ENCODE data around the gene MEP1A. TPM values are rescaled to one million over a fixed set of nuclear protein-coding genes. Genes with fewer than 3 reads are reported as not detected.

MEP1A gene
- total and polyA plus RNA-seq, 4 donors: 0.06 to 0.11 (median 0.08) TPM

- no peak for ATAC-seq (ENCODE audit: insufficient read depth, low FRiP score)
- H3K9me3 ChIP-seq (ENCODE audit: control insufficient read depth in 4 of 4, insufficient read depth in 3 of 4, low read length in 3 of 4): no peaks in the 10 kb centered on the region
- H3K4me3 ChIP-seq: no peak overlapping the region
Observed at GRCh38 chr6:46790355-46790874, 2.8 kb upstream of the MEP1A start.

DNA sequence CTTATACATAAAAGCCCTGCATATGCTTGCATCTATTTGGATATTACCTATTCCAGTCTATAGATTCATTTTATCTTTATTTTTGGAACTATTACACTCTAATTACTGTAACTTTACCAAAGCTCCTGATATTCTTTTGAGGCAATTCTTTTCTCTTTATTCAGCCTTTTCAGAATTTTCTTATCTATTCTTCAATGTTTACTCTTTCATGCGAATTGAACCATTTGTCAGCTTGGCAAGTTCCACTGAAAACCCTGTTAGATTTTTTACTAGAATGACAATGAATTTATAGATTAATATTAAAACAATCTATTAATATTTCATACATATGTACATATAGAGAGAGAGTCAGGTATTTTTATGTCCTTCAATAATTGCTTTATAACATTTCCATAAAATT lies 554 bp upstream of the MEP1A start:
- TF ChIP-seq, protein P1, sequence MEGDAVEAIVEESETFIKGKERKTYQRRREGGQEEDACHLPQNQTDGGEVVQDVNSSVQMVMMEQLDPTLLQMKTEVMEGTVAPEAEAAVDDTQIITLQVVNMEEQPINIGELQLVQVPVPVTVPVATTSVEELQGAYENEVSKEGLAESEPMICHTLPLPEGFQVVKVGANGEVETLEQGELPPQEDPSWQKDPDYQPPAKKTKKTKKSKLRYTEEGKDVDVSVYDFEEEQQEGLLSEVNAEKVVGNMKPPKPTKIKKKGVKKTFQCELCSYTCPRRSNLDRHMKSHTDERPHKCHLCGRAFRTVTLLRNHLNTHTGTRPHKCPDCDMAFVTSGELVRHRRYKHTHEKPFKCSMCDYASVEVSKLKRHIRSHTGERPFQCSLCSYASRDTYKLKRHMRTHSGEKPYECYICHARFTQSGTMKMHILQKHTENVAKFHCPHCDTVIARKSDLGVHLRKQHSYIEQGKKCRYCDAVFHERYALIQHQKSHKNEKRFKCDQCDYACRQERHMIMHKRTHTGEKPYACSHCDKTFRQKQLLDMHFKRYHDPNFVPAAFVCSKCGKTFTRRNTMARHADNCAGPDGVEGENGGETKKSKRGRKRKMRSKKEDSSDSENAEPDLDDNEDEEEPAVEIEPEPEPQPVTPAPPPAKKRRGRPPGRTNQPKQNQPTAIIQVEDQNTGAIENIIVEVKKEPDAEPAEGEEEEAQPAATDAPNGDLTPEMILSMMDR (IDR thresholded peaks at IDR 0.05; ENCODE audit: control extremely low read depth, extremely low read depth): no peak

More at GRCh38 chr6:46790355-46790874, 2.8 kb upstream of the MEP1A start:
- TF ChIP-seq, protein P1 (IDR thresholded peaks at IDR 0.05; ENCODE audit: control extremely low read depth, extremely low read depth): no peak
- H3K9ac ChIP-seq (ENCODE audit: insufficient read depth in 1 of 2, low read length in 2 of 2): no peak overlapping the region
- no peaks in the 10 kb centered on the region for H3K27me3 ChIP-seq (ENCODE audit: control insufficient read depth in 3 of 3, insufficient read depth in 3 of 3, low read length in 2 of 3)
- H3K36me3 ChIP-seq (ENCODE audit: control insufficient read depth in 4 of 4, insufficient read depth in 4 of 4, low read length in 4 of 4): no peaks in the 10 kb centered on the region
- no peaks in the 10 kb centered on the region for H3K4me1 ChIP-seq (ENCODE audit: control insufficient read depth in 5 of 5, insufficient read depth in 5 of 5, low read length in 5 of 5)
- DNase-seq: no peak
- H3K27ac ChIP-seq (ENCODE audit: low read depth in 1 of 2, low read length in 1 of 2): no peak overlapping the region

DNA sequence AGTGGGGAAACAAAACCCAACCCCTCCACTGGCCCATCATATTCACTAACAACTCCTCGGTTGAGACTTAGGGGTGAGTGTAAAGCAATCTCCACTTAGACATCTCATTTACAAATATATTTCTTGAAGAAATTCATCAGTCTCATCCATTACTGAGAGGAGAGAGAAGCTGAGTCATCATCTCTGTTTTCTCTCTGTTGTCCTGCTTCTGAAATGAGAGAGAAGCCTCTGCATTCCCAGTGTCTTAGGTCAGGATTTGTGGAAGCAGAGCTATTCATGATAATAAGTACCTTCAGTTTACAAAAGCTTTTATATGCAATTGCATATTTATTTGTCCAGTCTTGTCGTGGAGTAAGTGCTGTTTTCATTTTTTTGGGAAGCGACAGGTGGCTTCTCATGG lies 879 bp downstream of the MEP1A start:
- WGBS, 2 donors: 79 to 87% methylated on average over 3 of the region's 3 CpGs
- Histone ChIP-seq H3K9ac (ENCODE audit: insufficient read depth in 1 of 2, low read length in 2 of 2) (no peak overlapping the region), H3K27ac (ENCODE audit: low read depth in 1 of 2, low read length in 1 of 2) (no peak overlapping the region), H3K9me3 (ENCODE audit: control insufficient read depth in 4 of 4, insufficient read depth in 3 of 4, low read length in 3 of 4) (no peaks in the 10 kb centered on the region), H3K4me3 (no peak overlapping the region), H3K27me3 (ENCODE audit: control insufficient read depth in 3 of 3, insufficient read depth in 3 of 3, low read length in 2 of 3) (peaks cover 0 to 5% (median 0%) of the 10 kb centered on the region in 3 donors), H3K4me1 (ENCODE audit: control insufficient read depth in 5 of 5, insufficient read depth in 5 of 5, low read length in 5 of 5) (no peaks in the 10 kb centered on the region), H3K36me3 (ENCODE audit: control insufficient read depth in 4 of 4, insufficient read depth in 4 of 4, low read length in 4 of 4) (no peaks in the 10 kb centered on the region)
- DNase-seq: no peak
- TF ChIP-seq, protein P1 (IDR thresholded peaks at IDR 0.05; ENCODE audit: control extremely low read depth, extremely low read depth): no peak
- ATAC-seq (ENCODE audit: insufficient read depth, low FRiP score): no peak

More for the DNA sequence above, 554 bp upstream of the MEP1A start:
- Histone ChIP-seq H3K9me3 (ENCODE audit: control insufficient read depth in 4 of 4, insufficient read depth in 3 of 4, low read length in 3 of 4) (no peaks in the 10 kb centered on the region), H3K27ac (ENCODE audit: low read depth in 1 of 2, low read length in 1 of 2) (no peak overlapping the region), H3K9ac (ENCODE audit: insufficient read depth in 1 of 2, low read length in 2 of 2) (no peak overlapping the region), H3K36me3 (ENCODE audit: control insufficient read depth in 4 of 4, insufficient read depth in 4 of 4, low read length in 4 of 4) (no peaks in the 10 kb centered on the region), H3K4me1 (ENCODE audit: control insufficient read depth in 5 of 5, insufficient read depth in 5 of 5, low read length in 5 of 5) (no peaks in the 10 kb centered on the region), H3K4me3 (no peak overlapping the region), H3K27me3 (ENCODE audit: control insufficient read depth in 3 of 3, insufficient read depth in 3 of 3, low read length in 2 of 3) (peaks cover 0 to 5% (median 0%) of the 10 kb centered on the region in 3 donors)
- WGBS, 2 donors: 31 to 38% methylated on average over 1 of the region's 1 CpG
- no peak for DNase-seq
- no peak for ATAC-seq (ENCODE audit: insufficient read depth, low FRiP score)

DNA sequence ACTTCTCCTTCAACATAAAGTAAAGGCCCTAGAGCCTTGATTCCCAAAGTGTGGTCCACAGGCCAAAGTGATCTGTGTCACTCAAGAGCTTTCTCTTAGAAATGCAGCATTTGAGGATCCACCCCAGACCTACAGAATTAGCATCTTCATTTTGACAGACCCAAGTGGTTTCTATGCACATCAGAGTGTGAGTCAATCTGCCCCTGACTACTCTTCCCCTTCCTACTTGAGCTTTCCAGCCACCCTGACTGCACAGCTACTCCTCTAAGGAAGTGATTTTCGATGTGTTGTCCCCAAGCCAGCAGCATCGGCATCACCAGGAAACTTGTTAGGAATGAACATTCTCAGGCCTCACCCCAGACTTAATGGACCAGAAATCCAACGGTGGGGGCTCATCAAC lies 2.6 kb downstream of the MEP1A start:
- DNase-seq (no peak), ATAC-seq (ENCODE audit: insufficient read depth, low FRiP score) (no peak)
- H3K27ac ChIP-seq (ENCODE audit: low read depth in 1 of 2, low read length in 1 of 2): no peak overlapping the region
- 78 to 92% methylated on average over 3 of the region's 3 CpGs for WGBS, 2 donors
- H3K4me3 ChIP-seq: no peak overlapping the region
- H3K36me3 ChIP-seq (ENCODE audit: control insufficient read depth in 4 of 4, insufficient read depth in 4 of 4, low read length in 4 of 4): no peaks in the 10 kb centered on the region
- no peaks in the 10 kb centered on the region for H3K9me3 ChIP-seq (ENCODE audit: control insufficient read depth in 4 of 4, insufficient read depth in 3 of 4, low read length in 3 of 4)
- H3K27me3 ChIP-seq (ENCODE audit: control insufficient read depth in 3 of 3, insufficient read depth in 3 of 3, low read length in 2 of 3): peaks cover 0 to 5% (median 0%) of the 10 kb centered on the region in 3 donors
- H3K9ac ChIP-seq (ENCODE audit: insufficient read depth in 1 of 2, low read length in 2 of 2): no peak overlapping the region
- no peaks in the 10 kb centered on the region for H3K4me1 ChIP-seq (ENCODE audit: control insufficient read depth in 5 of 5, insufficient read depth in 5 of 5, low read length in 5 of 5)
- TF ChIP-seq, protein P1 (IDR thresholded peaks at IDR 0.05; ENCODE audit: control extremely low read depth, extremely low read depth): no peak
